OCI-LY3 (cell line): Measurements from ENCODE around the gene PLAC8L1.
"Not testable (repeated sequence)": the region's sequence is repeated elsewhere in the genome, so short reads cannot be mapped to it uniquely, and the experiment has no call there.

ENCODE experiments used
- CTCF ChIP-seq: fragments of 200-600, 300-600 bp; sonication (generic); IDR thresholded peaks from 2 replicates; pipeline ENCODE4 v1.5.1; 2014; ENCODE audit warnings: antibody characterized with exemption, low read length, low read depth
- EZH2phosphoT487 ChIP-seq: fragments of 200-600 bp; shearing (Covaris generic); IDR thresholded peaks from 2 replicates; pipeline ENCODE4 v1.6.1; 2018; ENCODE audit warnings: antibody characterized with exemption, mixed run types, low read depth

GRCh38 chr5:146108870-146109269 lies 3.5 kb upstream of the PLAC8L1 start:
- TF ChIP-seq CTCF, EZH2phosphoT487: not testable (repeated sequence)
